ENCODE measurements around the gene PRPF19. TPM values are rescaled to one million over a fixed set of nuclear protein-coding genes. Genes with fewer than 3 reads are reported as not detected.

The PRPF19 gene
- total and polyA plus RNA-seq, 9 of the 15 experiments (the other 6 are each of a cell fraction or from before 2014, with no cell fraction given): 9.4 to 212 (median 73.2) TPM

DNA sequence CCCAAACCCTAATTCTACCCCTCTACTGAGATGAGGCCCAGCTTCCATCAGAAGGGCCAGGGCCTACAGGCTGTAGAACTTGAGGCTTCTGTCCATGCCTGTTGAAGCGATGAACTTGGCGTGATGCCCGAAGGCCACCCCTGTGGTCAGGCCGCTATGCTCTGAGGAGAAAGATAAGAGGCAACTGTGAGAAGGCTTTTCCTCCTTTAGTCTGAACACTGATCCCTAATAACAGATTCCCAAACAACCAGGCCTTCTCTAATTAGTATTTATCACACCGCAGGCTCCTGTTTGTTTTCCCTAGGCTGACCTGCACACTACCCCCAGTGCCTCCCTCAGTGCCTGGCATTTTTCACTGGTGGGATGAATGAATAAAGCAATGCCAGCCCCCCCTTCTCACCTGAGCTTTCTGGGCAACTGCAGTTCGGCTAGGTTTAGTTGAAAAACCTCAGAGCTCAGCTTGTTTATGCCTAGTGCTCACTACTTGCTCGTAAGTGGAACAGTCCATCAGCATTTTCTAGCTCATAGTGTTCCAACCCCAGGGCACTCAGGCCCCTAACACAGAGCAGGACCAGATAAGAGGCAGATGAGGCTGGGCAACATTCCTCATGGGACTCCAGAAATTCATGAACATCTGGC, 15.2 kb downstream of the PRPF19 start (continued):
- TF ChIP-seq, protein P1, sequence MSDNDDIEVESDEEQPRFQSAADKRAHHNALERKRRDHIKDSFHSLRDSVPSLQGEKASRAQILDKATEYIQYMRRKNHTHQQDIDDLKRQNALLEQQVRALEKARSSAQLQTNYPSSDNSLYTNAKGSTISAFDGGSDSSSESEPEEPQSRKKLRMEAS (CRISPR knock-in tag; IDR thresholded peaks at IDR 0.05): no peak
- no peak for TF ChIP-seq BACH1 (tag; IDR thresholded peaks at IDR 0.05)
- no peak for TF ChIP-seq TCF7L2 (IDR thresholded peaks at IDR 0.05; ENCODE audit: low read depth, low read length)
- TF ChIP-seq TOE1 (IDR thresholded peaks at IDR 0.05; ENCODE audit: borderline replicate concordance): no peak
- no peak for TF ChIP-seq TOE1 (CRISPR knock-in tag; IDR thresholded peaks at IDR 0.05; ENCODE audit: borderline replicate concordance, low read depth)
- TF ChIP-seq TAF1 (IDR thresholded peaks at IDR 0.05; ENCODE audit: control insufficient read depth, extremely low read depth, insufficient read depth, low read length, severe bottlenecking): no peak
- no peak for TF ChIP-seq ZBTB8A (IDR thresholded peaks at IDR 0.05; ENCODE audit: partially characterized antibody)
- TF ChIP-seq, protein P2, sequence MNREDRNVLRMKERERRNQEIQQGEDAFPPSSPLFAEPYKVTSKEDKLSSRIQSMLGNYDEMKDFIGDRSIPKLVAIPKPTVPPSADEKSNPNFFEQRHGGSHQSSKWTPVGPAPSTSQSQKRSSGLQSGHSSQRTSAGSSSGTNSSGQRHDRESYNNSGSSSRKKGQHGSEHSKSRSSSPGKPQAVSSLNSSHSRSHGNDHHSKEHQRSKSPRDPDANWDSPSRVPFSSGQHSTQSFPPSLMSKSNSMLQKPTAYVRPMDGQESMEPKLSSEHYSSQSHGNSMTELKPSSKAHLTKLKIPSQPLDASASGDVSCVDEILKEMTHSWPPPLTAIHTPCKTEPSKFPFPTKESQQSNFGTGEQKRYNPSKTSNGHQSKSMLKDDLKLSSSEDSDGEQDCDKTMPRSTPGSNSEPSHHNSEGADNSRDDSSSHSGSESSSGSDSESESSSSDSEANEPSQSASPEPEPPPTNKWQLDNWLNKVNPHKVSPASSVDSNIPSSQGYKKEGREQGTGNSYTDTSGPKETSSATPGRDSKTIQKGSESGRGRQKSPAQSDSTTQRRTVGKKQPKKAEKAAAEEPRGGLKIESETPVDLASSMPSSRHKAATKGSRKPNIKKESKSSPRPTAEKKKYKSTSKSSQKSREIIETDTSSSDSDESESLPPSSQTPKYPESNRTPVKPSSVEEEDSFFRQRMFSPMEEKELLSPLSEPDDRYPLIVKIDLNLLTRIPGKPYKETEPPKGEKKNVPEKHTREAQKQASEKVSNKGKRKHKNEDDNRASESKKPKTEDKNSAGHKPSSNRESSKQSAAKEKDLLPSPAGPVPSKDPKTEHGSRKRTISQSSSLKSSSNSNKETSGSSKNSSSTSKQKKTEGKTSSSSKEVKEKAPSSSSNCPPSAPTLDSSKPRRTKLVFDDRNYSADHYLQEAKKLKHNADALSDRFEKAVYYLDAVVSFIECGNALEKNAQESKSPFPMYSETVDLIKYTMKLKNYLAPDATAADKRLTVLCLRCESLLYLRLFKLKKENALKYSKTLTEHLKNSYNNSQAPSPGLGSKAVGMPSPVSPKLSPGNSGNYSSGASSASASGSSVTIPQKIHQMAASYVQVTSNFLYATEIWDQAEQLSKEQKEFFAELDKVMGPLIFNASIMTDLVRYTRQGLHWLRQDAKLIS (CRISPR knock-in tag; IDR thresholded peaks at IDR 0.05): no peak
- peak; percentile 17; the same call in 1 of the 2 replicates for TF ChIP-seq MYC (IDR thresholded peaks at IDR 0.05; ENCODE audit: low read depth, low read length)
- TF ChIP-seq MYC (CRISPR knock-in tag; IDR thresholded peaks at IDR 0.05; ENCODE audit: borderline replicate concordance, low read depth): no peak
- TF ChIP-seq, protein P3, sequence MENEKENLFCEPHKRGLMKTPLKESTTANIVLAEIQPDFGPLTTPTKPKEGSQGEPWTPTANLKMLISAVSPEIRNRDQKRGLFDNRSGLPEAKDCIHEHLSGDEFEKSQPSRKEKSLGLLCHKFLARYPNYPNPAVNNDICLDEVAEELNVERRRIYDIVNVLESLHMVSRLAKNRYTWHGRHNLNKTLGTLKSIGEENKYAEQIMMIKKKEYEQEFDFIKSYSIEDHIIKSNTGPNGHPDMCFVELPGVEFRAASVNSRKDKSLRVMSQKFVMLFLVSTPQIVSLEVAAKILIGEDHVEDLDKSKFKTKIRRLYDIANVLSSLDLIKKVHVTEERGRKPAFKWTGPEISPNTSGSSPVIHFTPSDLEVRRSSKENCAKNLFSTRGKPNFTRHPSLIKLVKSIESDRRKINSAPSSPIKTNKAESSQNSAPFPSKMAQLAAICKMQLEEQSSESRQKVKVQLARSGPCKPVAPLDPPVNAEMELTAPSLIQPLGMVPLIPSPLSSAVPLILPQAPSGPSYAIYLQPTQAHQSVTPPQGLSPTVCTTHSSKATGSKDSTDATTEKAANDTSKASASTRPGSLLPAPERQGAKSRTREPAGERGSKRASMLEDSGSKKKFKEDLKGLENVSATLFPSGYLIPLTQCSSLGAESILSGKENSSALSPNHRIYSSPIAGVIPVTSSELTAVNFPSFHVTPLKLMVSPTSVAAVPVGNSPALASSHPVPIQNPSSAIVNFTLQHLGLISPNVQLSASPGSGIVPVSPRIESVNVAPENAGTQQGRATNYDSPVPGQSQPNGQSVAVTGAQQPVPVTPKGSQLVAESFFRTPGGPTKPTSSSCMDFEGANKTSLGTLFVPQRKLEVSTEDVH (IDR thresholded peaks at IDR 0.05; ENCODE audit: low read depth, partially characterized antibody): no peak
- no peak for TF ChIP-seq PCBP2 (IDR thresholded peaks at IDR 0.05; ENCODE audit: low read depth, low read length, poor library complexity, severe bottlenecking)
- no peak for TF ChIP-seq ZNF41 (CRISPR knock-in tag; conservative IDR thresholded peaks at IDR 0.05)
- no peak for TF ChIP-seq EGR1 (conservative IDR thresholded peaks at IDR 0.05)
- peak; percentile 80 for TF ChIP-seq SMARCE1 (IDR thresholded peaks at IDR 0.05)
- TF ChIP-seq, protein P4, sequence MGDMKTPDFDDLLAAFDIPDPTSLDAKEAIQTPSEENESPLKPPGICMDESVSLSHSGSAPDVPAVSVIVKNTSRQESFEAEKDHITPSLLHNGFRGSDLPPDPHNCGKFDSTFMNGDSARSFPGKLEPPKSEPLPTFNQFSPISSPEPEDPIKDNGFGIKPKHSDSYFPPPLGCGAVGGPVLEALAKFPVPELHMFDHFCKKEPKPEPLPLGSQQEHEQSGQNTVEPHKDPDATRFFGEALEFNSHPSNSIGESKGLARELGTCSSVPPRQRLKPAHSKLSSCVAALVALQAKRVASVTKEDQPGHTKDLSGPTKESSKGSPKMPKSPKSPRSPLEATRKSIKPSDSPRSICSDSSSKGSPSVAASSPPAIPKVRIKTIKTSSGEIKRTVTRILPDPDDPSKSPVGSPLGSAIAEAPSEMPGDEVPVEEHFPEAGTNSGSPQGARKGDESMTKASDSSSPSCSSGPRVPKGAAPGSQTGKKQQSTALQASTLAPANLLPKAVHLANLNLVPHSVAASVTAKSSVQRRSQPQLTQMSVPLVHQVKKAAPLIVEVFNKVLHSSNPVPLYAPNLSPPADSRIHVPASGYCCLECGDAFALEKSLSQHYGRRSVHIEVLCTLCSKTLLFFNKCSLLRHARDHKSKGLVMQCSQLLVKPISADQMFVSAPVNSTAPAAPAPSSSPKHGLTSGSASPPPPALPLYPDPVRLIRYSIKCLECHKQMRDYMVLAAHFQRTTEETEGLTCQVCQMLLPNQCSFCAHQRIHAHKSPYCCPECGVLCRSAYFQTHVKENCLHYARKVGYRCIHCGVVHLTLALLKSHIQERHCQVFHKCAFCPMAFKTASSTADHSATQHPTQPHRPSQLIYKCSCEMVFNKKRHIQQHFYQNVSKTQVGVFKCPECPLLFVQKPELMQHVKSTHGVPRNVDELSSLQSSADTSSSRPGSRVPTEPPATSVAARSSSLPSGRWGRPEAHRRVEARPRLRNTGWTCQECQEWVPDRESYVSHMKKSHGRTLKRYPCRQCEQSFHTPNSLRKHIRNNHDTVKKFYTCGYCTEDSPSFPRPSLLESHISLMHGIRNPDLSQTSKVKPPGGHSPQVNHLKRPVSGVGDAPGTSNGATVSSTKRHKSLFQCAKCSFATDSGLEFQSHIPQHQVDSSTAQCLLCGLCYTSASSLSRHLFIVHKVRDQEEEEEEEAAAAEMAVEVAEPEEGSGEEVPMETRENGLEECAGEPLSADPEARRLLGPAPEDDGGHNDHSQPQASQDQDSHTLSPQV (IDR thresholded peaks at IDR 0.05): no peak
- TF ChIP-seq PHB (CRISPR knock-in tag; IDR thresholded peaks at IDR 0.05): no peak
